Measurements from ENCODE around the gene GAPVD1. TPM values are rescaled to one million over a fixed set of nuclear protein-coding genes. Genes with fewer than 3 reads are reported as not detected.
"Not testable (repeated sequence)": the region's sequence is repeated elsewhere in the genome, so short reads cannot be mapped to it uniquely, and the experiment has no call there.

GAPVD1 gene
- total RNA-seq, 1 experiment from 2014 or later: 53.1 TPM

GRCh38 chr9:125400232-125400631, 138.6 kb downstream of the GAPVD1 start:
- DNase-seq (ENCODE audit: low read depth, low spot score); H3K9me2 ChIP-seq (ENCODE audit: insufficient read depth); H3K36me3 ChIP-seq (ENCODE audit: control insufficient read depth in 1 of 2, insufficient read depth in 2 of 2, low read length in 2 of 2); ATAC-seq; H4K20me1 ChIP-seq (ENCODE audit: insufficient read depth); intact Hi-C loops (cut with micrococcal nuclease); H3K4me1 ChIP-seq (ENCODE audit: control insufficient read depth in 1 of 2, insufficient read depth in 2 of 2, low read length in 2 of 2); H3K27me3 ChIP-seq (ENCODE audit: insufficient read depth, low read length); BruUV-seq (replicated peaks); H3K9me3 ChIP-seq (ENCODE audit: control insufficient read depth in 1 of 2, insufficient read depth in 1 of 2, low read depth in 1 of 2, low read length in 2 of 2); H3K9ac ChIP-seq (ENCODE audit: low read length); CTCF ChIA-PET; H2AFZ ChIP-seq (ENCODE audit: low read depth, low read length, poor library complexity, severe bottlenecking); H3K4me2 ChIP-seq (ENCODE audit: low read length); H3K27ac ChIP-seq (ENCODE audit: low read depth, low read length); H3K4me3 ChIP-seq (replicated peaks in 1 of 2; ENCODE audit: low read depth in 1 of 2, low read length in 2 of 2); H3K79me2 ChIP-seq (ENCODE audit: insufficient read depth, low read length); RAD21 ChIA-PET (ENCODE audit: low non-redundant PET in 1 of 2, low total read pairs in 2 of 2, uncharacterized antibody in 2 of 2, unreplicated experiment in 2 of 2): not testable (repeated sequence)
- POLR2A ChIA-PET: interaction anchor here (1.5 kb wide), 1 partner anchor 9 kb away, joined by 3 read pairs; no protein-coding TSS in a partner anchor

GRCh38 chr9:125400725-125401716, 139.4 kb downstream of the GAPVD1 start:
- Histone ChIP-seq H3K27me3 (ENCODE audit: insufficient read depth, low read length) (no peaks in the 10 kb centered on the region), H3K4me3 (replicated peaks in 1 of 2; ENCODE audit: low read depth in 1 of 2, low read length in 2 of 2) (no peak overlapping the region), H3K79me2 (ENCODE audit: insufficient read depth, low read length) (no peaks in the 10 kb centered on the region), H3K4me2 (ENCODE audit: low read length) (no peak overlapping the region), H3K27ac (ENCODE audit: low read depth, low read length) (no peak overlapping the region), H3K4me1 (ENCODE audit: control insufficient read depth in 1 of 2, insufficient read depth in 2 of 2, low read length in 2 of 2) (peaks cover 0 to 3% of the 10 kb centered on the region in 2 experiments; a peak in 1 of 4 replicates), H3K9ac (ENCODE audit: low read length) (no peak overlapping the region), H2AFZ (ENCODE audit: low read depth, low read length, poor library complexity, severe bottlenecking) (no peak overlapping the region), H4K20me1 (ENCODE audit: insufficient read depth) (no peaks in the 10 kb centered on the region), H3K9me3 (ENCODE audit: control insufficient read depth in 1 of 2, insufficient read depth in 1 of 2, low read depth in 1 of 2, low read length in 2 of 2) (no peaks in the 10 kb centered on the region), H3K9me2 (ENCODE audit: insufficient read depth) (no peaks in the 10 kb centered on the region), H3K36me3 (ENCODE audit: control insufficient read depth in 1 of 2, insufficient read depth in 2 of 2, low read length in 2 of 2) (no peaks in the 10 kb centered on the region)
- RAD21 ChIA-PET (ENCODE audit: low non-redundant PET in 1 of 2, low total read pairs in 2 of 2, uncharacterized antibody in 2 of 2, unreplicated experiment in 2 of 2): no interaction called here
- intact Hi-C loops (cut with micrococcal nuclease): no loop called here
- no TSS peak for BruUV-seq (replicated peaks)
- POLR2A ChIA-PET: interaction anchor here (1.5 kb wide), 1 partner anchor 8 kb away, joined by 3 read pairs; no protein-coding TSS in a partner anchor
- ATAC-seq (no peak), DNase-seq (ENCODE audit: low read depth, low spot score) (no peak)
- CTCF ChIA-PET: no interaction called here
- TF ChIP-seq TCF7L2 (IDR thresholded peaks at IDR 0.05; ENCODE audit: borderline replicate concordance, extremely low read depth, insufficient read depth, insufficient read length): no peak
- no peak for TF ChIP-seq EGR1 (IDR thresholded peaks at IDR 0.05; ENCODE audit: low read depth)
- no peak for TF ChIP-seq ZNF274 (IDR thresholded peaks at IDR 0.05; ENCODE audit: low read depth, low read length)
- TF ChIP-seq MAX (IDR thresholded peaks at IDR 0.05): no peak
- no peak for TF ChIP-seq ATF3 (IDR thresholded peaks at IDR 0.05)
- TF ChIP-seq FOSL1 (IDR thresholded peaks at IDR 0.05; ENCODE audit: low read depth): no peak
- TF ChIP-seq EZH2phosphoT487 (IDR thresholded peaks at IDR 0.05; ENCODE audit: borderline replicate concordance): no peak
- TF ChIP-seq REST (IDR thresholded peaks at IDR 0.05; ENCODE audit: low read depth): no peak
- no peak for TF ChIP-seq CTCF (IDR thresholded peaks at IDR 0.05 in 2 of 3, conservative IDR thresholded peaks at IDR 0.05 in 1 of 3; ENCODE audit: borderline replicate concordance in 1 of 3, insufficient read depth in 1 of 3, low read depth in 2 of 3, low read length in 2 of 3)
- no peak for TF ChIP-seq POLR2A (IDR thresholded peaks at IDR 0.05; ENCODE audit: borderline replicate concordance, extremely low read depth, insufficient read depth, insufficient read length)
- TF ChIP-seq ZFX (IDR thresholded peaks at IDR 0.05): no peak
